Erythroblast (primary cell): ENCODE measurements around the gene TSPAN2.

ENCODE experiments used
- GATA1 ChIP-seq: IDR thresholded peaks from 2 replicates; pipeline ENCODE4 v1.6.1; 2011; ENCODE audit warnings: low read depth, mild to moderate bottlenecking, control low read depth, low read length, moderate library complexity
- POLR2A ChIP-seq: IDR thresholded peaks from 2 replicates; pipeline ENCODE4 v1.6.1; 2011; ENCODE audit warnings: mild to moderate bottlenecking, low read length

DNA sequence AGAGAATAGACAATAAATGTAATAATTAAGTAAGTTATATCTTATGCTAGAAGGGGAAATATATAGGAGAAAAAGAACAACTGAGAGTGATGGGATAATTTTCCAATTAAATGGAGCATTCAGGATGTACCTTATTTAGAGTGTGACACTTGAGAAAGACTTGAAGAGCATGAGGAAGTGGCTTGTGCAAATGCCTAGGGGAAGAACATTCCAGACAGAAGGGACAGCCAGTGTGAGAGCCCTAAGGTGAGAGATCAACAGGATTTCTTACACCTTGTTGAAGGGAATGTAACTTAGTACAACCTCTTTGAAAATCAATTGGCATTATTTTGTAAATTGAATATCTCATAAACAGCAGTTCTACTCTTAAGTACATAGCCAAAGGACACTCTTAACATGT lies 28.8 kb upstream of the TSPAN2 start:
- TF ChIP-seq POLR2A (no peak), GATA1 (no peak)
